Epithelial cell of esophagus (primary cell): ENCODE results near the gene NEDD4L.
"Not testable (repeated sequence)": the region's sequence is repeated elsewhere in the genome, so short reads cannot be mapped to it uniquely, and the experiment has no call there.

Experiments
- DNase-seq: peaks from one replicate; pipeline ENCODE4 v3.0.0; 2010; ENCODE audit warnings: low read depth
- H3K4me3 ChIP-seq: 2 replicates; pipeline ENCODE4 v1.5.1; 2011; ENCODE audit warnings: mild to moderate bottlenecking, low read length, control low read depth
- TF ChIP-seq, protein P1 (sequence below): IDR thresholded peaks from 2 replicates; pipeline ENCODE4 v1.5.1; 2011; ENCODE audit warnings: low read depth, mild to moderate bottlenecking, low read length, control low read depth, inconsistent platforms; ENCODE audit not compliant: insufficient read depth; ENCODE audit errors: missing control alignments

NEDD4L gene

DNA sequence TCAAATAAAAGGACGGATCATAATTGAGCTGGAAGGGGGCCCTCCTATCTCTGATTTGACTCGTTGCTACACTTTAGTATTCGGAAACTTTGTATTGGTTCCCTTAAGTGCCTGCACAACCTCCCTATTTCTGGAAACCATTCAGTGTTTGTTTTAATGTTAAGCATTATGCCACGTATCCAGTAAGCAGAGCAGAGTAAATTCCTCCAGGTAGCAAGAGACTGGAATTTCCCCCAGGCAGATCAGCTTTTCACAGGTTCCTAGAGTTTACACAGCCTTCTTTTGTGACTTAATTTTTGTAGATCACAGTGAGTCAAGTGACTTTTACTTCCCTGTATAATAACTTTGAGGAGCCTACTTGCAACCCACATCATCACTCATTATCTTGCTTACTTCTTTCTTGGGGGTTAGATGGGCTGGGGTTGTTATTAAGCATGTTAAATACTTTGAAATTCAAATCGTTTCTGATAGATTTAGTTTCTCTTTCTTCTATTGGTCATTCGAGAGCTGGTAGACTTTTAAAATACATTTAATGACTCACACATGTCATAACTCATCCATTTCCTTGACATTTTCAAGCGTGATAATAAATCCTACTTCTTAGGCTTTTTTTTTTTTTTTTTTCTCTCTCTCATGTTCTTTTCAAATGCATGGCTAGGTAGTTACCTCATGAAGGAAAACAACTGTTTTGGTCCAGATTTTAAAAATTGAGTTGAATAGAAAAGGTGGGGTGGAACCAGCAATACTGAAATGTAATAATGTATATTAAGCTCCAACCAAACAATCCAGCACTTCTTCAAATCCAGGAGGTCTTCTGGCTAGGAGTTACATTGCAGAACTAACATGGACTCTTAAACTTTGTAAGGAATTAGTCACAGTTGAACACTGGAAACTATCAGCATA lies 219.3 kb downstream of the NEDD4L start:
- peak overlapping the region; percentile 30 for H3K4me3 ChIP-seq
- peak; percentile 85 for DNase-seq
- TF ChIP-seq, protein P1, sequence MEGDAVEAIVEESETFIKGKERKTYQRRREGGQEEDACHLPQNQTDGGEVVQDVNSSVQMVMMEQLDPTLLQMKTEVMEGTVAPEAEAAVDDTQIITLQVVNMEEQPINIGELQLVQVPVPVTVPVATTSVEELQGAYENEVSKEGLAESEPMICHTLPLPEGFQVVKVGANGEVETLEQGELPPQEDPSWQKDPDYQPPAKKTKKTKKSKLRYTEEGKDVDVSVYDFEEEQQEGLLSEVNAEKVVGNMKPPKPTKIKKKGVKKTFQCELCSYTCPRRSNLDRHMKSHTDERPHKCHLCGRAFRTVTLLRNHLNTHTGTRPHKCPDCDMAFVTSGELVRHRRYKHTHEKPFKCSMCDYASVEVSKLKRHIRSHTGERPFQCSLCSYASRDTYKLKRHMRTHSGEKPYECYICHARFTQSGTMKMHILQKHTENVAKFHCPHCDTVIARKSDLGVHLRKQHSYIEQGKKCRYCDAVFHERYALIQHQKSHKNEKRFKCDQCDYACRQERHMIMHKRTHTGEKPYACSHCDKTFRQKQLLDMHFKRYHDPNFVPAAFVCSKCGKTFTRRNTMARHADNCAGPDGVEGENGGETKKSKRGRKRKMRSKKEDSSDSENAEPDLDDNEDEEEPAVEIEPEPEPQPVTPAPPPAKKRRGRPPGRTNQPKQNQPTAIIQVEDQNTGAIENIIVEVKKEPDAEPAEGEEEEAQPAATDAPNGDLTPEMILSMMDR = no peak

DNA sequence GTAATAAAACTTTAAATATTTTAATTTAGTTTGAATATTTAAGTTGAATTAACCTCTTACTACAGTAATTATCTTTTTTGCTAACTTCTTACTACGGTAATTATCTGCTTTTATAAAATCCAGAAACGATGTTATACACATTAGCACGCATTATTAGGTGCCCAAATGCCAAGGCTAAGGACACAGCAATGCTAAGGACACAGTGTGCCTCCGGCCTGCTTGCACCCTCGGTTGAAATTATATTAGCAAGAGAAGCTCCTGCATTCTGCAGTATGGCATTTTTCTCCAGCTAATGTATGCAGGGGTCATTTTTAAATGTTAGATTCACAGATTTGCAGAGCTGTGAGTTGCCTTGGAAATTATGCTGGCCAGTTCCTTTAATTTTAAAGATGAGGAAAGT lies 220.0 kb downstream of the NEDD4L start:
- DNase-seq = no peak
- TF ChIP-seq, protein P1 = peak; percentile 2
- no peak overlapping the region for H3K4me3 ChIP-seq

DNA sequence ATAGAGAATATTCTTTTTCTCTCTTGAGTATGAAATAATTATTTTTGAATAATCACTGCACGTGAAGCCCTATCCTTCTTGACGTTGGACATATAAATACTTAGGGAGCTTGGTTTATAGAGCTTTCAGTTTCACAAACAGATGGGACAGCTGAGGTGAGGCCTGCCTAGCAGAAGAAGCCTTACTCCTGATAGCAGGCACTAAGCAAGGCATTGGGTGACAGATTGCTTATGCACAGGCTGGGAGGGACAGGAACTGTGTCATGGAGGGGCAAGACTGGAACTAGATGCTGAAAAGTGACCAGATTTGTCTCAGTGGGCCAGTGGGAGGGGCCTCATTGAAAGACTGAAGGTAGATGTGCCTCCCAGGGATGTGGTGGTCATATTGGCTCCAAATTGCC lies 220.8 kb downstream of the NEDD4L start:
- DNase-seq = no peak
- TF ChIP-seq, protein P1 = no peak

DNA sequence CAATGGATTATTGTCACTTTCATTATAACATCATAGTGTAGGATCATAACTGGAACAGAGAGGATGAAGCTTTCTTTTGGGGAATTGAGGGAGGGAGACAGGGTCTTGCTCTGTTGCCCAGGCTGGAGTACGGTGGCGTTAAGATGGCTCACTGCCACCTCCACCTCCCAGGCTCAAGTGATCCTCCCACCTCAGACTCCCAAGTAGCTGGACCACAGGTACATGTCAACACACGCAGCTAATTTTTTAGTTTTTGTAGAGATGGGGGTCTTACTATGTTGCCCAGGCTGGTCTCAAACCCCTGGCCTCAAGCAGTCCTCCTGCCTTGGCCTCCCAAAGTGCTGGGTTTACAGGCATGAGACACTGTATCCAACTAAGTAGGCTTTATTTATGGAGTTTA lies 221.5 kb downstream of the NEDD4L start:
- H3K4me3 ChIP-seq, DNase-seq: not testable (repeated sequence)

More for the DNA sequence above, 220.8 kb downstream of the NEDD4L start:
- H3K4me3 ChIP-seq = no peak overlapping the region

DNA sequence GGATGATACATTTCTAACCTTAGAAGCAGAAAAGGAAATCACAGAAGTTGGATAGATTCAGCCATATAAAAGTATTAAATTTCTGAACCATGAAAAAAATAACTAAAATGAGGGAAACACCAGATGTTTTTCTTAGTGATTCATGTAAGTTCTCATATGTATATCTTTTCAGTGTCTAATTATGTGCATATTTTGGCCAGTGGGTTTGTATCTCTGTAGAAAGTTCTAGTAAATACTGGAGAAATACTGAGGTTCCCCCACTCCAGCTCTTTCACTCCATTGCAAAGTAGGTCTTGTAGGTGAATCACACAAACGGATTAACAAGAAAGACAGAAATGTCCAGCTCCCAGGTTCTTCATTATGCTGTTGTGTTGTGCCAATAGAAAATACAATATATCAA lies 222.3 kb downstream of the NEDD4L start:
- peak; percentile 13 for DNase-seq
- TF ChIP-seq, protein P1 = no peak
- no peak overlapping the region for H3K4me3 ChIP-seq

DNA sequence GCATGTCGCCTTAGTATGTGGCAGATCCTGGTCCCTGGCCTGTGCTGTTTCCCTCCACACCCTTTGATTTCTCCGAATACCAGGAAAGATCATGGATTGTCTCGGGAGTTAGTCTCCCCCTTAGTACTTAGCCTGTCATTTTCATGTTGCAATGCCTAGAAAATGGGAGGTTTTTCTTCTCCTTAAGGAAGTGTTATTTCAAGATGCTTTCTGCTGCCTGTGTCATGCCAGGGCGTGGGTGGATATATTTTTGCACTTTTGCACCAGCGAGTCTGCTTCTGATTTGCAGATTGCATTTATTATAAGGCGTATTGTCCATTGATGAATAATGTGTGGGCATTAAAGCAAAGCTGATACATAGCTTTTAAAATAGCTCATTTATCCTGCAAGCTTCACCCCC lies 223.5 kb downstream of the NEDD4L start:
- no peak overlapping the region for H3K4me3 ChIP-seq
- TF ChIP-seq, protein P1 = no peak
- DNase-seq = peak; percentile 62

DNA sequence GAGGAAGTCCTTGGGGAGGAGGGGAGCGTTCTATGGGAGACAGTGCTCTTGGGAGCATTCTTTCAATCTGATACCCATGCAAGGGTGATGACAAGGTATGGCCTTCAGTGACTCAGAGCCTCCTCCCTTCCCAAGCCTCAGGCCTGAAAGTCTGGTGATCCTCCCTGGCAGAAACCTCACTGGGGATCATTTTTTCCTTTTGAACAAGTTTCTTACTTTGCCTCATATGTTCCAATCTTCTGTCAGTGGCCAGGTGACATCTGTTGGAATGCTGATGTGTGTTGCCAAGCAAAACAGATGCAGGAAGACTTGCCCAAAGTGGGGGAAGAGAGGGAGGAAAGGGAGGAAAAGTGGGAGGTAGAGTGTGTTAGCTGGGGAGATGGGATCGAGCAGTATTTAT lies 224.8 kb downstream of the NEDD4L start:
- TF ChIP-seq, protein P1 = no peak
- DNase-seq = peak; percentile 95
- no peak overlapping the region for H3K4me3 ChIP-seq
